ENCODE data around the gene TMSB10. TPM values are rescaled to one million over a fixed set of nuclear protein-coding genes. Genes with fewer than 3 reads are reported as not detected.

TMSB10 gene
- total and polyA plus RNA-seq, 2 of the 13 experiments (the other 11 are each of a cell fraction or from before 2014, with no cell fraction given) = 665 to 708 TPM

DNA sequence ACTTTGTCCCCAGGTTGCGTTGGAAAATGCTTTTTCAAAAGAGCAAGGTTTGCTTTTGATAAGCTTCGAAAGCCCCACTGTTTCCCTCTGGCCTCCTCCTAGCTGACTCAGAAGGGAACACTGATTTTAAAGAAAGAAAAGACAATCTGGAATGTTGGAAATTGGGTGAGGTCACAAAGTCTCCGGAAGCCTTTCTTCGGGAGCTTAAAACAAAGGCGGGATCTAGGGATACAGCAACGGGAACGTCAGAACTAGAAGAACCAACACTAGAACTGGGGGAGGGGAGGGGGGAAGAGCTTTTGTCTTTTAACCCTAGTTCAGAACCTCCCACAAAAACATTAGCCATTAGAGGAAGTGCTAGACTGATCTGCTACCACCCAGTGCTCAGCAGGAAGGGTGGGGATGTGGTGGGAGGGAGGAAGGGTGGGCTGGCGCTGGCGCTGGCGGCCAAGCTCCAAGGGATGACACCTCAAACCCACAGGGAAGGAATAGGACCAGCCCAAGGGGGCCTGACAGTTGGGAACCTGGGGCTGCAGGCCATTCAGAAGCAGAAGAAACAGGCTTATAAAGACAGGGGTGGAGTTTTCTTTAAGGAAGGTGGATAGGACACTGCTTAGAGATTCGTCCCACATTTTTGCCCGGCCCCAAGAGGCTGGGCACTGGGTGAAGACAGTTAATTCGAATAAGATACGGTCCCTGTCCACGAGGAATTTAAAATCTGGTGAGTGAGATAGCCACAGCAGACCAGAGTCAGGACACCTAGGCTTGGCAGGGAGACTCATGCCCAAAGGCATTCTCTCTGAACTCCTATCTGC lies 1.7 kb downstream of the TMSB10 start (continued):
- TF ChIP-seq SOX13 (IDR thresholded peaks at IDR 0.05) = no peak
- TF ChIP-seq SOX13 (CRISPR knock-in tag; conservative IDR thresholded peaks at IDR 0.05 in 1 of 2, IDR thresholded peaks at IDR 0.05 in 1 of 2) = no peak
- TF ChIP-seq ZKSCAN5 (CRISPR knock-in tag; IDR thresholded peaks at IDR 0.05) = no peak
- TF ChIP-seq ZNF296 (CRISPR knock-in tag; conservative IDR thresholded peaks at IDR 0.05) = no peak
- TF ChIP-seq MXD4 (CRISPR knock-in tag; IDR thresholded peaks at IDR 0.05) = no peak
- TF ChIP-seq ZNF790 (CRISPR knock-in tag; IDR thresholded peaks at IDR 0.05; ENCODE audit: borderline replicate concordance) = no peak
- TF ChIP-seq ZNF552 (CRISPR knock-in tag; IDR thresholded peaks at IDR 0.05; ENCODE audit: borderline replicate concordance) = no peak
- TF ChIP-seq, protein P1, sequence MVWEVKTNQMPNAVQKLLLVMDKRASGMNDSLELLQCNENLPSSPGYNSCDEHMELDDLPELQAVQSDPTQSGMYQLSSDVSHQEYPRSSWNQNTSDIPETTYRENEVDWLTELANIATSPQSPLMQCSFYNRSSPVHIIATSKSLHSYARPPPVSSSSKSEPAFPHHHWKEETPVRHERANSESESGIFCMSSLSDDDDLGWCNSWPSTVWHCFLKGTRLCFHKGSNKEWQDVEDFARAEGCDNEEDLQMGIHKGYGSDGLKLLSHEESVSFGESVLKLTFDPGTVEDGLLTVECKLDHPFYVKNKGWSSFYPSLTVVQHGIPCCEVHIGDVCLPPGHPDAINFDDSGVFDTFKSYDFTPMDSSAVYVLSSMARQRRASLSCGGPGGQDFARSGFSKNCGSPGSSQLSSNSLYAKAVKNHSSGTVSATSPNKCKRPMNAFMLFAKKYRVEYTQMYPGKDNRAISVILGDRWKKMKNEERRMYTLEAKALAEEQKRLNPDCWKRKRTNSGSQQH (CRISPR knock-in tag; IDR thresholded peaks at IDR 0.05; ENCODE audit: low read depth) = no peak
- TF ChIP-seq, protein P2, sequence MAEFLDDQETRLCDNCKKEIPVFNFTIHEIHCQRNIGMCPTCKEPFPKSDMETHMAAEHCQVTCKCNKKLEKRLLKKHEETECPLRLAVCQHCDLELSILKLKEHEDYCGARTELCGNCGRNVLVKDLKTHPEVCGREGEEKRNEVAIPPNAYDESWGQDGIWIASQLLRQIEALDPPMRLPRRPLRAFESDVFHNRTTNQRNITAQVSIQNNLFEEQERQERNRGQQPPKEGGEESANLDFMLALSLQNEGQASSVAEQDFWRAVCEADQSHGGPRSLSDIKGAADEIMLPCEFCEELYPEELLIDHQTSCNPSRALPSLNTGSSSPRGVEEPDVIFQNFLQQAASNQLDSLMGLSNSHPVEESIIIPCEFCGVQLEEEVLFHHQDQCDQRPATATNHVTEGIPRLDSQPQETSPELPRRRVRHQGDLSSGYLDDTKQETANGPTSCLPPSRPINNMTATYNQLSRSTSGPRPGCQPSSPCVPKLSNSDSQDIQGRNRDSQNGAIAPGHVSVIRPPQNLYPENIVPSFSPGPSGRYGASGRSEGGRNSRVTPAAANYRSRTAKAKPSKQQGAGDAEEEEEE (CRISPR knock-in tag; IDR thresholded peaks at IDR 0.05; ENCODE audit: borderline replicate concordance) = no peak
- TF ChIP-seq, protein P3, sequence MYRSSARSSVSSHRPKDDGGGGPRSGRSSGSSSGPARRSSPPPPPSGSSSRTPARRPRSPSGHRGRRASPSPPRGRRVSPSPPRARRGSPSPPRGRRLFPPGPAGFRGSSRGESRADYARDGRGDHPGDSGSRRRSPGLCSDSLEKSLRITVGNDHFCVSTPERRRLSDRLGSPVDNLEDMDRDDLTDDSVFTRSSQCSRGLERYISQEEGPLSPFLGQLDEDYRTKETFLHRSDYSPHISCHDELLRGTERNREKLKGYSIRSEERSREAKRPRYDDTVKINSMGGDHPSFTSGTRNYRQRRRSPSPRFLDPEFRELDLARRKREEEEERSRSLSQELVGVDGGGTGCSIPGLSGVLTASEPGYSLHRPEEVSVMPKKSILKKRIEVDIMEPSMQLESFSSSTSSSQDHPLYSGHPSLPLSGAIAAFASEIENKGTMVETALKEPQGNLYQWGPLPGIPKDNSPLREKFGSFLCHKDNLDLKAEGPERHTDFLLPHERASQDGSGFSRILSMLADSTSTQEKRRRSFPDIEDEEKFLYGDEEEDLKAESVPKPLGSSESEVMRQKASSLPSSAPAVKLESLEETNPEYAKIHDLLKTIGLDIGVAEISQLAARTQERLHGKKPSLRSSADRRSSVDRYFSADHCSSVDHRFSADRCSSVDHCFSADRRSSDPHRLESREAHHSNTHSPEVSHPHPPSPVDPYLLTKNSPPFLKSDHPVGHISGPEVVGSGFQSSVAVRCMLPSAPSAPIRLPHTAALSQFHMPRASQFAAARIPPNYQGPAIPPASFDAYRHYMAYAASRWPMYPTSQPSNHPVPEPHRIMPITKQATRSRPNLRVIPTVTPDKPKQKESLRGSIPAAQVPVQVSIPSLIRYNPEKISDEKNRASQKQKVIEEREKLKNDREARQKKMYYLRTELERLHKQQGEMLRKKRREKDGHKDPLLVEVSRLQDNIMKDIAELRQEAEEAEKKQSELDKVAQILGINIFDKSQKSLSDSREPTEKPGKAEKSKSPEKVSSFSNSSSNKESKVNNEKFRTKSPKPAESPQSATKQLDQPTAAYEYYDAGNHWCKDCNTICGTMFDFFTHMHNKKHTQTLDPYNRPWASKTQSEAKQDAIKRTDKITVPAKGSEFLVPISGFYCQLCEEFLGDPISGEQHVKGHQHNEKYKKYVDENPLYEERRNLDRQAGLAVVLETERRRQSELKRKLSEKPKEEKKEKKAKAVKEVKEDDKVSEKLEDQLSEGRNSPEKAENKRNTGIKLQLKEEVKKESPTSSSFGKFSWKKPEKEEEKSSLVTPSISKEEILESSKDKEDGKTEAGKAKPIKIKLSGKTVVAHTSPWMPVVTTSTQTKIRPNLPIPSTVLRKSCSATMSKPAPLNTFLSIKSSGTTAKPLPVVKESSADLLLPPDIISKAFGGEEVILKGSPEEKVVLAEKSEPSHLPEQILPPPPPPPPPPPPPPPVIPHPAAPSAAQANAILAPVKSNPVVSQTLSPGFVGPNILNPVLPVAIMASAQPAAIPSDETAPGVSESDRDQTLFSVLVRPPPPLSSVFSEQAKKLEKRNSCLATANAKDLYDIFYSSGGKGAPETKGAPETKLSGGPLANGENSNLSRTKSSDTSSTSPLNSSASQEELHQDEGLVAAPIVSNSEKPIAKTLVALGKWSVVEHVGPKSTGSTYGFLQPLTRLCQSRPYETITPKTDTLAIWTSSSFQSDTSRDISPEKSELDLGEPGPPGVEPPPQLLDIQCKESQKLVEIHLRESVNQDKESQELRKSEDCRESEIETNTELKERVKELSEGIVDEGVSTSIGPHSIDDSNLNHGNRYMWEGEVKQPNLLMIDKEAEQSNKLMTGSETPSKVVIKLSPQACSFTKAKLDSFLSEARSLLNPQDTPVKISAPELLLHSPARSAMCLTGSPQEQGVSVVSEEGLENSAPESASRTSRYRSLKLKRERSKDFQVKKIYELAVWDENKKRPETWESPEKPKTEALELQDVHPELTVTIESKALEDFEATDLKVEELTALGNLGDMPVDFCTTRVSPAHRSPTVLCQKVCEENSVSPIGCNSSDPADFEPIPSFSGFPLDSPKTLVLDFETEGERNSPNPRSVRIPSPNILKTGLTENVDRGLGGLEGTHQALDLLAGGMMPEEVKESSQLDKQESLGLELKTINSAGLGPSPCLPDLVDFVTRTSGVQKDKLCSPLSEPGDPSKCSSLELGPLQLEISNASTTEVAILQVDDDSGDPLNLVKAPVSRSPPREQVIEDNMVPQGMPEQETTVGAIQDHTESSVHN (CRISPR knock-in tag; IDR thresholded peaks at IDR 0.05) = no peak
- no peak for TF ChIP-seq TBX2 (CRISPR knock-in tag; IDR thresholded peaks at IDR 0.05; ENCODE audit: borderline replicate concordance)
- TF ChIP-seq, protein P4, sequence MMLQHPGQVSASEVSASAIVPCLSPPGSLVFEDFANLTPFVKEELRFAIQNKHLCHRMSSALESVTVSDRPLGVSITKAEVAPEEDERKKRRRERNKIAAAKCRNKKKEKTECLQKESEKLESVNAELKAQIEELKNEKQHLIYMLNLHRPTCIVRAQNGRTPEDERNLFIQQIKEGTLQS (CRISPR knock-in tag; IDR thresholded peaks at IDR 0.05) = no peak
- peak; percentile 25 for TF ChIP-seq PHF5A (CRISPR knock-in tag; IDR thresholded peaks at IDR 0.05; ENCODE audit: low read depth, unreplicated experiment)
- no peak for TF ChIP-seq ZSCAN22 (CRISPR knock-in tag; IDR thresholded peaks at IDR 0.05)
- TF ChIP-seq, protein P5, sequence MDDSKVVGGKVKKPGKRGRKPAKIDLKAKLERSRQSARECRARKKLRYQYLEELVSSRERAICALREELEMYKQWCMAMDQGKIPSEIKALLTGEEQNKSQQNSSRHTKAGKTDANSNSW (CRISPR knock-in tag; IDR thresholded peaks at IDR 0.05; ENCODE audit: borderline replicate concordance) = no peak
- TF ChIP-seq GFI1 (CRISPR knock-in tag; IDR thresholded peaks at IDR 0.05; ENCODE audit: borderline replicate concordance) = peak; percentile 60; the same call in 1 of the 2 replicates
- TF ChIP-seq ZNF441 (CRISPR knock-in tag; IDR thresholded peaks at IDR 0.05; ENCODE audit: borderline replicate concordance) = 0 out of 2 replicates have a peak, but pooled peaks have one; percentile 22

Data from HepG2 (cell line).